ENCODE results near the gene IL20RA.
"Not testable (repeated sequence)": the region's sequence is repeated elsewhere in the genome, so short reads cannot be mapped to it uniquely, and the experiment has no call there.

IL20RA gene

GRCh38 chr6:136975089-136975715 is 69.6 kb downstream of the IL20RA start:
- no peak for DNase-seq (ENCODE audit: low spot score)

- DNase-seq (ENCODE audit: low spot score), result not testable (repeated sequence)
Observed at GRCh38 chr6:136973781-136974180, 71.0 kb downstream of the IL20RA start.

GRCh38 chr6:136971609-136972008 is 73.2 kb downstream of the IL20RA start:
- DNase-seq (ENCODE audit: low spot score), result no peak

GRCh38 chr6:136969930-136970329 is 74.8 kb downstream of the IL20RA start:
- DNase-seq (ENCODE audit: low spot score), result peak; percentile 90

- peak; percentile 94 for DNase-seq (ENCODE audit: low spot score)
Observed at GRCh38 chr6:136969433-136969832, 75.3 kb downstream of the IL20RA start.

GRCh38 chr6:136968837-136969236 is 75.9 kb downstream of the IL20RA start:
- DNase-seq (ENCODE audit: low spot score), result peak; percentile 97

GRCh38 chr6:136967876-136968752 is 76.7 kb downstream of the IL20RA start:
- DNase-seq (ENCODE audit: low spot score), result peak; percentile 87

GRCh38 chr6:136964398-136964797 is 80.4 kb downstream of the IL20RA start:
- DNase-seq (ENCODE audit: low spot score), result no peak

GRCh38 chr6:136963259-136963658 is 81.5 kb downstream of the IL20RA start:
- no peak for DNase-seq (ENCODE audit: low spot score)

- no peak for DNase-seq (ENCODE audit: low spot score)
Observed at GRCh38 chr6:136962661-136963060, 82.1 kb downstream of the IL20RA start.

GRCh38 chr6:136961848-136962247 is 82.9 kb downstream of the IL20RA start:
- DNase-seq (ENCODE audit: low spot score), result no peak

- no peak for DNase-seq (ENCODE audit: low spot score)
Observed at GRCh38 chr6:136960781-136961180, 84.0 kb downstream of the IL20RA start.

GRCh38 chr6:136959935-136960334 is 84.8 kb downstream of the IL20RA start:
- DNase-seq (ENCODE audit: low spot score), result not testable (repeated sequence)

GRCh38 chr6:136959471-136959891 is 85.3 kb downstream of the IL20RA start:
- DNase-seq (ENCODE audit: low spot score), result no peak

GRCh38 chr6:136958168-136958567 is 86.6 kb downstream of the IL20RA start:
- no peak for DNase-seq (ENCODE audit: low spot score)

- peak; percentile 43 for DNase-seq (ENCODE audit: low spot score)
Observed at GRCh38 chr6:136956590-136957544, 87.9 kb downstream of the IL20RA start.

- DNase-seq (ENCODE audit: low spot score), result no peak
Observed at GRCh38 chr6:136955123-136955522, 89.6 kb downstream of the IL20RA start.

GRCh38 chr6:136952714-136953260 is 92.0 kb downstream of the IL20RA start:
- no peak for DNase-seq (ENCODE audit: low spot score)

- no peak for DNase-seq (ENCODE audit: low spot score)
Observed at GRCh38 chr6:136950436-136951126, 94.2 kb downstream of the IL20RA start.

Data from SK-N-DZ (cell line).